NCI-H2081 (cell line): ENCODE results near the gene SERPINB8.

Experiments
- DNase-seq, 2 experiments: peaks; one replicate each; lab custom pipeline; 2025; lab: John Stamatoyannopoulos, UW

Gene SERPINB8

DNA sequence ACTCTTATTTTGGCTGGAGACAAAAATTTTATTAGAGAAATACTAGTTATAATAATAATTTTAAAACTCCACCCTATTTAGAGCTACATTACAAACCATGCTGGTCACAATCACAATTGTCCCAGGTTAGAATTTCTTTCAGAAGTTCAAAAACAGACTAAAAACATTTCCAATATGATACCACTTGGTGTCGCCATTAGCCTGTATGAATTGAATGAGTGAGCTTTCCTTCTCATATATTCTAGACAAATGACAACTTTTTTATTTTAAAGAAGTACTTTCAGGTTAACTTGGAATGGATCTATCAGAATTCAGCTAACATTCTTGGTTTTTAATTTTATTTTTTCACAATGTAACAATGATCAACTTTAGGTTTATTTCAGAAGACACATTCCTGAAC, 48.0 kb downstream of the SERPINB8 start:
- peak; percentile 31 to 52 for DNase-seq

DNA sequence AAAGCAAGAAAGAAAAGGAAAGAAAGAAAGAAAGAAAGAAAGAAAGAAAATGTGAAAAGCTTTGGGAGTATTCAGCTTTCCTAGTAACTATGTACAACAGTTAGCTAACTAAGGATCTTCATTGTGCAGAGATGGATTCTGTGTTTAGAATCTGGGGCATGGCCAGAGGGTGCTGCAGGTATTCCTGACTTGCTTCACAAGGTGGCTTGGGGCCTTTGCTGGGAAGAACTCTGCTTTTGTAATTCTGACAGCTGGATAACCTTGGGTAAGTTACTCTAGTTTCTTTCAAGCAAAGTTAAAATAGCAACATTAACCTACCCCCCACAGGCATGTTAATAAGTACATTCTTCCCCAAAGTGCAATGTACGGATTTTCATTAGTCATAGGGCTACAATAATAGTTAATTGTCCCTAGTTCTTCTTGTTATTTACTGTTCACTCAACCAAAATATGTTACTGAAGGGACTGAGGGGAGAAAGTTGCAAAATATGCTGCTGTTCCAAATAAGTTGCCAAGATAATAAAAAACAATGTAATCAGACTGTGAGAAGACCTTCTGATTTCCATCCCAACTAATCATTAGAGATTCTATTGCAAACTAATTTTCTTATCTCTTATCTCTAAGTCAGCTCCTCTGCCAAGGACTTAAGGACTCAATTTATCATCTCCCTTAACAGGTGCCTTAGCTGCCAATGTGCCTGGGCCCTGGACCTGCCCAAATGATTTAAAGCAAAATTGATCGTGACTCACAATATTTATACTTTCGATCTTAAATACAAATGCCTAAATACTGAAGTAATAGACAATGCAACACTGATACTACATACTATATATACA, 50.3 kb downstream of the SERPINB8 start:
- no peak for DNase-seq

- DNase-seq, result no peak
These were observed 56.5 kb downstream of the SERPINB8 start for GRCh38 chr18:64026350-64026749.

- no peak for DNase-seq
These were observed 58.2 kb downstream of the SERPINB8 start for GRCh38 chr18:64027931-64028695.

- no peak for DNase-seq
These were observed 59.2 kb downstream of the SERPINB8 start for GRCh38 chr18:64029096-64029495.

- no peak for DNase-seq
These were observed 61.5 kb downstream of the SERPINB8 start for GRCh38 chr18:64031411-64031810.

- no peak for DNase-seq
These were observed 62.4 kb downstream of the SERPINB8 start for GRCh38 chr18:64032312-64032711.

- DNase-seq, result peak; percentile 37 to 72
These were observed 68.0 kb downstream of the SERPINB8 start for GRCh38 chr18:64037812-64038414.
